SIG-M5 (cell line): Measurements from ENCODE around the gene DHRSX.
"Not testable (repeated sequence)": the region's sequence is repeated elsewhere in the genome, so short reads cannot be mapped to it uniquely, and the experiment has no call there.

Source experiments
- DNase-seq: peaks from one replicate; lab custom pipeline; 2025; lab: John Stamatoyannopoulos, UW

Gene DHRSX

GRCh38 chrX:2456091-2456490, 44.7 kb downstream of the DHRSX start:
- not testable (repeated sequence) for DNase-seq

GRCh38 chrX:2454620-2455019, 46.2 kb downstream of the DHRSX start:
- DNase-seq: not testable (repeated sequence)

GRCh38 chrX:2452799-2453198, 48.0 kb downstream of the DHRSX start:
- no peak for DNase-seq

GRCh38 chrX:2452317-2452784, 48.4 kb downstream of the DHRSX start:
- no peak for DNase-seq

DNA sequence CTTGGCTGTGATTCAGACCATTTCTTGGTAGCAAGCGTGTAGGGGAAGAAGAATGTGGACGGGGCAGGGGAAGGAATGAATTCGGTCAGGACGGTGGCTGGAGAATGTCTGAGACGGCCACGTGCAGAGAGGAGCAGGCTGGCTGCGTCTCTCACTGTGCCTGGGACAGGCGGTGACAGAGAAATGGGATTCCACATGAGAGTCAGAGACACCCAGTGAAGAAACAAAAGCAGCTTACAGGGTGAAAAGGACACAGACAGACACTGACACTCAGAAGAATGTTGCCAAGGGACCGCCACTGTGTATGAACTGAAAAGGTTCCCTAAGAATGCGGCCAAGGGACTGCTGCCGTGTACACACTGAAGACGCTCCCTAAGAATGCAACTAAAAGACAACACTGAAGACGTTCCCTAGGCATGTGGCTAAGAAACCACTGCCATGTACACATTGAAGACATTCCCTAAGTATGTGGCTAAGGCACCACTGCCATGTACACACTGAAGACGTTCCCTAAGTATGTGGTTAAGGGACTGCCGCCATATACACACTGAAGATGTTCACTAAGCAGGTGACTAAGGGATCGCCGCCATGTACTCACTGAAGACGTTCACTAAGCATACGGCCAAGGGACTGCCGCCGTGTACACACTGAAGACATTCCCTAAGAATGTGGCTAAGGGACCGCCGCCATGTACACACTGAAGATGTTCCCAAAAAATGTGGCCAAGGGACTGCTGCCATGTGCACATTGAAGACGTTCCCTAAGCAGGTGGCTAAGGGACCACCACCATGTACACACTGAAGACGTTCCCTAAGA, 49.1 kb downstream of the DHRSX start:
- DNase-seq: no peak

DNA sequence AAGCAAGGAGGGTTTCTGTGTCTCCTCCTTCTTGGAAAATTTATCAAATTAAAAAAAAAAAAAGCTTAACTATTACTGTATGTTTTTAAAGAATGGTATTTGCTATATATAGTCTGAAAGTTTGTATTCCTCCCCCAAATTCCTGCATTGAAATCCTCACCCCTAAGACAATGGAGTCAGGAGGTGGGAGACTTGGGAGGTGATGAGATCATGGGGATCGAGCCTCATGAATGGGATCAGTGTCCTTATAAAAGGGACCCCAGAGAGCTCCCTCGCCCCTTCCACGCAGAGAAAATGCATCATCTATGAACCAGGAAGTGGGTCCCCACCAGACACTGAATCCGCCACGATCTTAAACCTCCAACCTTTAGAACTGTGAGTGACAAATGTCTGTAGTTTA, 50.1 kb downstream of the DHRSX start:
- no peak for DNase-seq

- no peak for DNase-seq
Measured at GRCh38 chrX:2449135-2449886, 51.5 kb downstream of the DHRSX start.

- no peak for DNase-seq
Measured at GRCh38 chrX:2447484-2447883, 53.3 kb downstream of the DHRSX start.

GRCh38 chrX:2446815-2447214, 54.0 kb downstream of the DHRSX start:
- DNase-seq: no peak

DNA sequence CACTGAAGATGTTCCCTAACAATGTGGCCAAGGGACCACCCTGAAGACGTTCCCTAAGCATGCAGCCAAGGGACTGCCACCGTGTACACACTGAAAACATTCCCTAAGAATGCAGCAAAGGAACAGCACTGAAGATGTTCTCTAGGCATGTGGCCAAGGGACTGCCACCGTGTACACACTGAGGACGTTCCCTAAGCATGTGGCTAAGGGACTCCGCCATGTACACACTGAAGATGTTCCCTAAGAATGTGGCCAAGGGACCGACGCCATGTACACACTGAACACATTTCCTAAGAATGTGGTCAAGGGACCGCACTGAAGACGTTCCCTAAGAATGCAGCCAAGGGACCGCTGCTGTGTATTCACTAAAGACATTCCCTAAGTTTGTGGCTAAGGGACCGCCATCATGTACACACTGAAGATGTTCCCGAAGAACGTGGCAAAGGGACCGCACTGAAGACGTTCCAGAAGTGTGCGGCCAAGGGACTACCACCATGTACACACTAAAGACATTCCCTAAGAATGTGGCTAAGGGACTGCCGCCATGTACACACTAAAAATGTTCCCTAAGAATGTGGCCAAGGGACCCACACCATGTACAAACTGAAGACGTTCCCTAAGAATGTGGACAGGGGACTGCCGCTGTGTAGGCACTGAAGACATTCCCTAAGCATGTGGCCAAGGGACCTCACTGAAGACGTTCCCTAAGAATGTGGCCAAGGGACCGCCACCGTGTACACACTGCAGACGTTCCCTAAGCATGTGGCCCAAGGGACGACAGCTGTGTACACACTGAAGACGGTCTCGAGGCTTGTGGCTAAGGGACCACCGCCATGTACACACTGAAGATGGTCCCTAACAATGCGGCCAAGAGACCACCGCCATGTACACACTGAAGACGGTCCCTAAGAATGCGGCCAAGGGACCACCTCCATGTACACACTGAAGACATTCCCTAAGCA, 54.8 kb downstream of the DHRSX start:
- no peak for DNase-seq

DNA sequence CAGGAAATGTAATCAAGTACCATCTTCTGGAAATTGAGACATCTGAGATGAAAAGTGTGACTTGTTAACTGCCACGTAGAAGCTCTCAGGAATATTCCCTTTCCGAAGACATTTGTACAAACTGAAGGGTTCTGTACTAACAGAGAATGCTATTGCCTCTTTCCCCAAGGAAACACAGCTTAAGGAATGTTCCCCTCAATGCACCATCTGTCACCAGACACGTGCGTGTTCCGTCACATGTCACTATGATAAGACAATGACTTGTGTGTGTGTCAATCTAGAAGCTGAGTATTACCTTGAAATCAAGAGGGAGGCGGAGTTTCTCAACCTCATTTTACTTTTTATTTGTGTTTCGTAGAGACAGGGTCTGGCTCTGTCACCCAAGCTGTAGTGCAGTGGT, 58.1 kb downstream of the DHRSX start:
- no peak for DNase-seq

DNA sequence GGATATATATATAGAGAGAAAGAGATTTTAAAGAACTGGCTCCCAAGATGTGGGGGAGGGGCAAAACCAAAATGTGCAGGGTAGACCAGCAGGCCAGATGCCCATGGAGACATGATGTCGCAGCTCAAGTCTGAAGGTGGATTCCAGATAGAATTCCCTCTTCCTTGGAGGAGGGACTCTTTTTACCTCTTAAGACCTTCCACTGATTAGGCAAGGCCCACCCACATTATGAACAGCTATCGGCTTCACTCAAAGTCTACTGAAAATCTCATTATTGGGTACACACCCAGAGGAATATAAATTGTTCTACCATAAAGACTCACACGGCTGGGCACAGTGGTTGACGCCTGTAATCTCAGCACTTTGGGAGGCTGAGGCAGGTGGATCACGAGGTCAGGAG, 59.3 kb downstream of the DHRSX start:
- DNase-seq: no peak

- no peak for DNase-seq
Measured at GRCh38 chrX:2439613-2440012, 61.2 kb downstream of the DHRSX start.

GRCh38 chrX:2435465-2435864, 65.3 kb downstream of the DHRSX start:
- no peak for DNase-seq

- DNase-seq: no peak
Measured at GRCh38 chrX:2434270-2435163, 66.3 kb downstream of the DHRSX start.

- DNase-seq: no peak
Measured at GRCh38 chrX:2432298-2432863, 68.4 kb downstream of the DHRSX start.

- DNase-seq: no peak
Measured at GRCh38 chrX:2430265-2430825, 70.4 kb downstream of the DHRSX start.

DNA sequence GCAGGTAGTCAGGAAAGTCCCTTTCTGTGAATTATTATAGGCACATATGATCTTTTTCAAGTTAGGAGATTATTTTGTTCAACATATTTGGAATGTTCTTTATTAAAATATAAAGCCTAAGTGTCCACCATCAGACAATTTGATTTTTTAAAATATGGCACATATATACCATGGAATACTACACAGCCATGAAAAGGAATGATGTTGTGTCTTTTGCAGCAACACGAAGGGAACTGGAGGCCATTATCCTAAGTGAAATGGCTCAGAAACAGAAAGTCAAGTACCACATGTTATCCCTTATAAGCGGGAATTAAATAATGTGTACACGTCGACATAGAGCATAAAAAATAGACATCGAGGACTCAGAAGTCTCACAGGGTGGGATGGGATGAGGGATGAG, 73.0 kb downstream of the DHRSX start:
- DNase-seq: no peak

- no peak for DNase-seq
Measured at GRCh38 chrX:2427147-2427546, 73.6 kb downstream of the DHRSX start.

- DNase-seq: no peak
Measured at GRCh38 chrX:2426289-2426882, 74.4 kb downstream of the DHRSX start.
